Breast epithelium (tissue), 3 donors: ENCODE measurements around the gene TGM2.

Experiments used
- CTCF ChIP-seq, 3 donors: fragments of 450-650 bp; IDR thresholded peaks; one replicate each; pipeline ENCODE4 v1.5.1; 2016 to 2017; ENCODE audit warnings: antibody characterized with exemption in 3 of 3, mild to moderate bottlenecking in 3 of 3, moderate library complexity in 3 of 3
- POLR2A ChIP-seq: fragments of 450-650 bp; IDR thresholded peaks from one replicate; pipeline ENCODE4 v1.6.1; 2016; ENCODE audit warnings: antibody characterized with exemption, mild to moderate bottlenecking, moderate library complexity
- POLR2AphosphoS5 ChIP-seq, 3 donors: sonication (generic); formaldehyde crosslinking; IDR thresholded peaks; one replicate each; pipeline ENCODE4 v1.6.1; 2017; ENCODE audit warnings: antibody characterized with exemption in 3 of 3

GRCh38 chr20:38148328-38149102 lies 16.6 kb downstream of the TGM2 start:
- no peak for TF ChIP-seq CTCF (IDR thresholded peaks at IDR 0.05)
- no peak for TF ChIP-seq POLR2AphosphoS5 (IDR thresholded peaks at IDR 0.05)
- TF ChIP-seq POLR2A: no peak
